WTC11 (cell line): ENCODE measurements around the gene MLF2. TPM values are rescaled to one million over a fixed set of nuclear protein-coding genes. Genes with fewer than 3 reads are reported as not detected.
"Not testable (repeated sequence)": the region's sequence is repeated elsewhere in the genome, so short reads cannot be mapped to it uniquely, and the experiment has no call there.

ENCODE experiments used
- ATAC-seq: fragments of 200-7000 bp; cut with Tn5 transposase; 2 replicates; pipeline ENCODE4 v1.10.0; 2021; ENCODE audit warnings: mild to moderate bottlenecking, moderate library complexity
- CTCF ChIA-PET: fragments of 300-600 bp; sonication (Branson Sonifier 250); formaldehyde crosslinking; loops from one replicate; lab custom pipeline; 2021; ENCODE audit warnings: antibody characterized with exemption; lab: Charles Lee
- POLR2A ChIA-PET: fragments of 350-600 bp; sonication (Branson Sonifier 250); formaldehyde crosslinking; loops from one replicate; lab custom pipeline; 2021; ENCODE audit warnings: antibody characterized with exemption; lab: Charles Lee
- DNase-seq: peaks from one replicate; pipeline ENCODE4 v3.0.0; 2021; ENCODE audit warnings: low spot score
- H3K27ac Mint-ChIP-seq: 2 replicates; pipeline ENCODE4 v1.8.0; 2021; ENCODE audit warnings: mixed read lengths
- H3K27me3 Mint-ChIP-seq: 2 replicates; pipeline ENCODE4 v1.8.0; 2021; ENCODE audit warnings: low read depth, mild to moderate bottlenecking, moderate library complexity, mixed read lengths
- H3K36me3 Mint-ChIP-seq: 2 replicates; pipeline ENCODE4 v1.8.0; 2021; ENCODE audit warnings: mixed read lengths
- H3K4me1 Mint-ChIP-seq: 2 replicates; pipeline ENCODE4 v1.8.0; 2022; ENCODE audit warnings: mixed read lengths
- H3K4me3 Mint-ChIP-seq: 2 replicates; pipeline ENCODE4 v1.8.0; 2021; ENCODE audit warnings: mild to moderate bottlenecking, moderate library complexity, mixed read lengths
- H3K9me3 Mint-ChIP-seq: 2 replicates; pipeline ENCODE4 v1.8.0; 2021; ENCODE audit warnings: mixed read lengths
- ATF1 ChIP-seq: sonication (generic); formaldehyde crosslinking; IDR thresholded peaks from 2 replicates; pipeline ENCODE4 v1.8.1; 2023; ENCODE audit warnings: mild to moderate bottlenecking, moderate library complexity, missing genetic modification reagents
- ETV6 ChIP-seq: sonication (generic); formaldehyde crosslinking; IDR thresholded peaks from 2 replicates; pipeline ENCODE4 v1.8.1; 2022; ENCODE audit warnings: mild to moderate bottlenecking, missing genetic modification reagents
- GTF2I ChIP-seq: fragments of 250-450 bp; sonication (Bioruptor Pico); conservative IDR thresholded peaks from 2 replicates; pipeline ENCODE4 v1.4.0; 2021; ENCODE audit warnings: mild to moderate bottlenecking
- HMGA2 ChIP-seq: fragments of 250-450 bp; sonication (Bioruptor Pico); IDR thresholded peaks from 2 replicates; pipeline ENCODE4 v1.4.0; 2021; ENCODE audit warnings: mild to moderate bottlenecking, moderate library complexity
- JAZF1 ChIP-seq: fragments of 250-450 bp; sonication (Bioruptor Pico); IDR thresholded peaks from 2 replicates; pipeline ENCODE4 v1.9.0; 2021; ENCODE audit warnings: moderate library complexity, mild to moderate bottlenecking, inconsistent platforms
- JUN ChIP-seq: sonication (generic); formaldehyde crosslinking; IDR thresholded peaks from 2 replicates; pipeline ENCODE4 v1.8.0; 2023; ENCODE audit warnings: mild to moderate bottlenecking, missing genetic modification reagents
- KAT7 ChIP-seq: sonication (generic); formaldehyde crosslinking; IDR thresholded peaks from 2 replicates; pipeline ENCODE4 v1.8.1; 2023; ENCODE audit warnings: missing genetic modification reagents, mild to moderate bottlenecking, borderline replicate concordance
- MXD4 ChIP-seq: fragments of 250-450 bp; sonication (Bioruptor Pico); IDR thresholded peaks from 2 replicates; pipeline ENCODE4 v1.8.0; 2021; ENCODE audit warnings: mild to moderate bottlenecking, moderate library complexity, borderline replicate concordance
- NR2C2 ChIP-seq: sonication (generic); formaldehyde crosslinking; IDR thresholded peaks from 2 replicates; pipeline ENCODE4 v1.8.0; 2022; ENCODE audit warnings: mild to moderate bottlenecking, missing genetic modification reagents
- SMAD4 ChIP-seq: sonication (generic); formaldehyde crosslinking; IDR thresholded peaks from 2 replicates; pipeline ENCODE4 v1.8.0; 2022; ENCODE audit warnings: mild to moderate bottlenecking, missing genetic modification reagents
- SOX15 ChIP-seq: fragments of 250-450 bp; sonication (Bioruptor Pico); IDR thresholded peaks from 2 replicates; pipeline ENCODE4 v1.9.0; 2021; ENCODE audit warnings: mild to moderate bottlenecking
- ZNF263 ChIP-seq: sonication (generic); formaldehyde crosslinking; IDR thresholded peaks from 2 replicates; pipeline ENCODE4 v1.8.1; 2022; ENCODE audit warnings: low read depth, mild to moderate bottlenecking, moderate library complexity, missing genetic modification reagents
- ZNF532 ChIP-seq: fragments of 250-450 bp; sonication (Bioruptor Pico); IDR thresholded peaks from 2 replicates; pipeline ENCODE4 v1.9.0; 2021; ENCODE audit warnings: mild to moderate bottlenecking, borderline replicate concordance
- total RNA-seq: library from RNA; stranded (reverse); gene quantifications from 3 replicates; pipeline ENCODE4 v1.2.3, GENCODE V29; 2021
- TF ChIP-seq, protein P1 (sequence below): sonication (generic); formaldehyde crosslinking; IDR thresholded peaks from 2 replicates; pipeline ENCODE4 v1.8.1; 2022; ENCODE audit warnings: low read depth, missing genetic modification reagents, borderline replicate concordance
- TF ChIP-seq, protein P2 (sequence below): sonication (generic); formaldehyde crosslinking; IDR thresholded peaks from 2 replicates; pipeline ENCODE4 v1.8.0; 2023; ENCODE audit warnings: mild to moderate bottlenecking, missing genetic modification reagents
- TF ChIP-seq, protein P3 (sequence below): fragments of 250-450 bp; sonication (Bioruptor Pico); IDR thresholded peaks from 2 replicates; pipeline ENCODE4 v2.1.2; 2022; ENCODE audit warnings: mild to moderate bottlenecking, moderate library complexity
- TF ChIP-seq, protein P4 (sequence below): fragments of 250-450 bp; sonication (Bioruptor Pico); IDR thresholded peaks from 2 replicates; pipeline ENCODE4 v1.9.0; 2021; ENCODE audit warnings: mild to moderate bottlenecking
- TF ChIP-seq, protein P5 (sequence below): sonication (generic); formaldehyde crosslinking; IDR thresholded peaks from 2 replicates; pipeline ENCODE4 v1.8.0; 2022; ENCODE audit warnings: mild to moderate bottlenecking, missing genetic modification reagents
- TF ChIP-seq, protein P6 (sequence below): fragments of 200-600 bp; IDR thresholded peaks from 2 replicates; pipeline ENCODE4 v1.8.0; 2022; ENCODE audit warnings: antibody characterized with exemption

MLF2 gene
- total RNA-seq, 1 experiment from 2014 or later: 236 TPM

DNA sequence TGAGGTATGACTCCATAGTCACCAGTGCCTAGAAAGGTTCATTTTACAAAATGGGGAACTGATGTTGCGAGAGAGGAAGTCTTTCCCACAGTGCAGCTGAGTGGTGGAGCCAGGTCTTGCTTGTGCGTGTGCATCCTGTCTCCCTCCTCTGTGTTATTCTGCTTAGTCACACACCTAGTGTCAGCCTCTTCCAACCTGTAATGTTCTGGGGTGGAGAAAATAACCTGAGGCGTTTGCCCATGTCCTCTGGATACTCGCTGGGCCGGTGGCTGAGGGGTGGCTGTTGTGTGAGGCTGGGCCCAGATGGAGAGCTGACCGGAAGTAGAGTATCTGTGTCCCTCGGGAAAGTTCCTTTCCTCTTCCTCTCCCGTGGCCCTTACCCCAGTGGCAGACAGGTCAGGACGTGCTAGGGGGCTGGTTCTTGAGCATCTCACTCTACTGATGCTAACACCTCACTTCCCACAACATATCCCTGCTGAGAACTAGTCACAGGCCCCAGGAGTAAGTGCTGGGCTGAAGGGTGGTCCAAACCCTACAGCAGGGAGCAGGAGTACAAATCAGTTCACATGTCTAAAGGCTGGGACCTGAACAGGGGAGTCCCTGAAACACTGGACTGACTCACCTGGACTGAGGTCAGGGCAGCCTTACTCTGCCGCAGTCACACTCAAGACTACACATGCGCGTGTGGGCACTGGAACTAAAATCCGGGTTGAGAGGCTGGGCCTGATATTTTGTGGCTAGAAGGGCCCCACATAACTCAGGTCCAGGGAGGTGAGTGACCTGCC is 7.0 kb downstream of the MLF2 start (continued):
- TF ChIP-seq, protein P1, sequence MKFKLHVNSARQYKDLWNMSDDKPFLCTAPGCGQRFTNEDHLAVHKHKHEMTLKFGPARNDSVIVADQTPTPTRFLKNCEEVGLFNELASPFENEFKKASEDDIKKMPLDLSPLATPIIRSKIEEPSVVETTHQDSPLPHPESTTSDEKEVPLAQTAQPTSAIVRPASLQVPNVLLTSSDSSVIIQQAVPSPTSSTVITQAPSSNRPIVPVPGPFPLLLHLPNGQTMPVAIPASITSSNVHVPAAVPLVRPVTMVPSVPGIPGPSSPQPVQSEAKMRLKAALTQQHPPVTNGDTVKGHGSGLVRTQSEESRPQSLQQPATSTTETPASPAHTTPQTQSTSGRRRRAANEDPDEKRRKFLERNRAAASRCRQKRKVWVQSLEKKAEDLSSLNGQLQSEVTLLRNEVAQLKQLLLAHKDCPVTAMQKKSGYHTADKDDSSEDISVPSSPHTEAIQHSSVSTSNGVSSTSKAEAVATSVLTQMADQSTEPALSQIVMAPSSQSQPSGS: no peak
- TF ChIP-seq ATF1 (no peak), JAZF1 (CRISPR knock-in tag) (no peak), ZNF532 (CRISPR knock-in tag) (no peak), NR2C2 (CRISPR knock-in tag) (no peak), JUN (CRISPR knock-in tag) (no peak), GTF2I (CRISPR knock-in tag) (no peak)
- TF ChIP-seq, protein P2, sequence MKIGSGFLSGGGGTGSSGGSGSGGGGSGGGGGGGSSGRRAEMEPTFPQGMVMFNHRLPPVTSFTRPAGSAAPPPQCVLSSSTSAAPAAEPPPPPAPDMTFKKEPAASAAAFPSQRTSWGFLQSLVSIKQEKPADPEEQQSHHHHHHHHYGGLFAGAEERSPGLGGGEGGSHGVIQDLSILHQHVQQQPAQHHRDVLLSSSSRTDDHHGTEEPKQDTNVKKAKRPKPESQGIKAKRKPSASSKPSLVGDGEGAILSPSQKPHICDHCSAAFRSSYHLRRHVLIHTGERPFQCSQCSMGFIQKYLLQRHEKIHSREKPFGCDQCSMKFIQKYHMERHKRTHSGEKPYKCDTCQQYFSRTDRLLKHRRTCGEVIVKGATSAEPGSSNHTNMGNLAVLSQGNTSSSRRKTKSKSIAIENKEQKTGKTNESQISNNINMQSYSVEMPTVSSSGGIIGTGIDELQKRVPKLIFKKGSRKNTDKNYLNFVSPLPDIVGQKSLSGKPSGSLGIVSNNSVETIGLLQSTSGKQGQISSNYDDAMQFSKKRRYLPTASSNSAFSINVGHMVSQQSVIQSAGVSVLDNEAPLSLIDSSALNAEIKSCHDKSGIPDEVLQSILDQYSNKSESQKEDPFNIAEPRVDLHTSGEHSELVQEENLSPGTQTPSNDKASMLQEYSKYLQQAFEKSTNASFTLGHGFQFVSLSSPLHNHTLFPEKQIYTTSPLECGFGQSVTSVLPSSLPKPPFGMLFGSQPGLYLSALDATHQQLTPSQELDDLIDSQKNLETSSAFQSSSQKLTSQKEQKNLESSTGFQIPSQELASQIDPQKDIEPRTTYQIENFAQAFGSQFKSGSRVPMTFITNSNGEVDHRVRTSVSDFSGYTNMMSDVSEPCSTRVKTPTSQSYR (CRISPR knock-in tag): no peak
- TF ChIP-seq, protein P3, sequence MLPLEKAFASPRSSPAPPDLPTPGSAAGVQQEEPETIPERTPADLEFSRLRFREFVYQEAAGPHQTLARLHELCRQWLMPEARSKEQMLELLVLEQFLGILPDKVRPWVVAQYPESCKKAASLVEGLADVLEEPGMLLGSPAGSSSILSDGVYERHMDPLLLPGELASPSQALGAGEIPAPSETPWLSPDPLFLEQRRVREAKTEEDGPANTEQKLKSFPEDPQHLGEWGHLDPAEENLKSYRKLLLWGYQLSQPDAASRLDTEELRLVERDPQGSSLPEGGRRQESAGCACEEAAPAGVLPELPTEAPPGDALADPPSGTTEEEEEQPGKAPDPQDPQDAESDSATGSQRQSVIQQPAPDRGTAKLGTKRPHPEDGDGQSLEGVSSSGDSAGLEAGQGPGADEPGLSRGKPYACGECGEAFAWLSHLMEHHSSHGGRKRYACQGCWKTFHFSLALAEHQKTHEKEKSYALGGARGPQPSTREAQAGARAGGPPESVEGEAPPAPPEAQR (CRISPR knock-in tag): no peak

DNA sequence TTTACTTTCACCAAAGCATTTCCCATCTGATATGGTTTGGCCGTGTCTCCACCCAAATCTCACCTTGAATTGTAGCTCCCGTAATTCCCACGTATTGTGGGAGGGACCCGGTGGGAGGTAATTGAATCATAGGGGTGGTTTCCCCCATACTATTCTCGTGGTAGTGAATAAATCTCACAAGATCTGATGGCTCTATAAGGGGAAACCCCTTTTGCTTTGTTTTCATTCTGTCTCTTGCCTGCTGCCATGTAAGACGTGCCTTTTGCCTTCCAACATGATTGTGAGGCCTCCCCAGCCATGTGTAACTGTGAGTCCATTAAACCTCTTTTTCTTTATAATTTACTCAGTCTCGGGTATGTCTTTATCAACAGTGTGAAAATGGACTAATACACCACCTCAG is 9.6 kb downstream of the MLF2 start:
- POLR2A ChIA-PET, ATAC-seq, H3K27me3 Mint-ChIP-seq, H3K4me1 Mint-ChIP-seq, H3K27ac Mint-ChIP-seq, H3K4me3 Mint-ChIP-seq, H3K9me3 Mint-ChIP-seq, DNase-seq: not testable (repeated sequence)
- CTCF ChIA-PET: interaction anchor here (3.6 kb wide), 1 partner anchor 10 kb away, joined by 20 read pairs; the partner anchor contains the start of gene MLF2
- H3K36me3 Mint-ChIP-seq: peaks cover 19% of the 10 kb centered on the region

- Mint-ChIP-seq H3K27ac (no peak overlapping the region), H3K4me3 (no peak overlapping the region), H3K9me3 (no peaks in the 10 kb centered on the region), H3K27me3 (no peaks in the 10 kb centered on the region), H3K36me3 (peaks cover 14% of the 10 kb centered on the region), H3K4me1 (no peaks in the 10 kb centered on the region)
- no peak for ATAC-seq
- ChIA-PET CTCF (interaction anchor here (3.6 kb wide), 1 partner anchor 10 kb away, joined by 20 read pairs; the partner anchor contains the start of gene MLF2), POLR2A (no interaction called here)
- DNase-seq: no peak
- TF ChIP-seq, protein P4, sequence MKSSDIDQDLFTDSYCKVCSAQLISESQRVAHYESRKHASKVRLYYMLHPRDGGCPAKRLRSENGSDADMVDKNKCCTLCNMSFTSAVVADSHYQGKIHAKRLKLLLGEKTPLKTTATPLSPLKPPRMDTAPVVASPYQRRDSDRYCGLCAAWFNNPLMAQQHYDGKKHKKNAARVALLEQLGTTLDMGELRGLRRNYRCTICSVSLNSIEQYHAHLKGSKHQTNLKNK (CRISPR knock-in tag): no peak
- TF ChIP-seq SMAD4 (CRISPR knock-in tag): no peak
- no peak for TF ChIP-seq SOX15 (CRISPR knock-in tag)
- TF ChIP-seq ZNF263: no peak
- TF ChIP-seq HMGA2: no peak
- TF ChIP-seq MXD4: no peak
- TF ChIP-seq, protein P5, sequence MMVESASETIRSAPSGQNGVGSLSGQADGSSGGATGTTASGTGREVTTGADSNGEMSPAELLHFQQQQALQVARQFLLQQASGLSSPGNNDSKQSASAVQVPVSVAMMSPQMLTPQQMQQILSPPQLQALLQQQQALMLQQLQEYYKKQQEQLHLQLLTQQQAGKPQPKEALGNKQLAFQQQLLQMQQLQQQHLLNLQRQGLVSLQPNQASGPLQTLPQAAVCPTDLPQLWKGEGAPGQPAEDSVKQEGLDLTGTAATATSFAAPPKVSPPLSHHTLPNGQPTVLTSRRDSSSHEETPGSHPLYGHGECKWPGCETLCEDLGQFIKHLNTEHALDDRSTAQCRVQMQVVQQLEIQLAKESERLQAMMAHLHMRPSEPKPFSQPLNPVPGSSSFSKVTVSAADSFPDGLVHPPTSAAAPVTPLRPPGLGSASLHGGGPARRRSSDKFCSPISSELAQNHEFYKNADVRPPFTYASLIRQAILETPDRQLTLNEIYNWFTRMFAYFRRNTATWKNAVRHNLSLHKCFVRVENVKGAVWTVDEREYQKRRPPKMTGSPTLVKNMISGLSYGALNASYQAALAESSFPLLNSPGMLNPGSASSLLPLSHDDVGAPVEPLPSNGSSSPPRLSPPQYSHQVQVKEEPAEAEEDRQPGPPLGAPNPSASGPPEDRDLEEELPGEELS (CRISPR knock-in tag): no peak
- TF ChIP-seq, protein P6, sequence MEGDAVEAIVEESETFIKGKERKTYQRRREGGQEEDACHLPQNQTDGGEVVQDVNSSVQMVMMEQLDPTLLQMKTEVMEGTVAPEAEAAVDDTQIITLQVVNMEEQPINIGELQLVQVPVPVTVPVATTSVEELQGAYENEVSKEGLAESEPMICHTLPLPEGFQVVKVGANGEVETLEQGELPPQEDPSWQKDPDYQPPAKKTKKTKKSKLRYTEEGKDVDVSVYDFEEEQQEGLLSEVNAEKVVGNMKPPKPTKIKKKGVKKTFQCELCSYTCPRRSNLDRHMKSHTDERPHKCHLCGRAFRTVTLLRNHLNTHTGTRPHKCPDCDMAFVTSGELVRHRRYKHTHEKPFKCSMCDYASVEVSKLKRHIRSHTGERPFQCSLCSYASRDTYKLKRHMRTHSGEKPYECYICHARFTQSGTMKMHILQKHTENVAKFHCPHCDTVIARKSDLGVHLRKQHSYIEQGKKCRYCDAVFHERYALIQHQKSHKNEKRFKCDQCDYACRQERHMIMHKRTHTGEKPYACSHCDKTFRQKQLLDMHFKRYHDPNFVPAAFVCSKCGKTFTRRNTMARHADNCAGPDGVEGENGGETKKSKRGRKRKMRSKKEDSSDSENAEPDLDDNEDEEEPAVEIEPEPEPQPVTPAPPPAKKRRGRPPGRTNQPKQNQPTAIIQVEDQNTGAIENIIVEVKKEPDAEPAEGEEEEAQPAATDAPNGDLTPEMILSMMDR: no peak
- no peak for TF ChIP-seq KAT7 (CRISPR knock-in tag)
- no peak for TF ChIP-seq ETV6 (CRISPR knock-in tag)
Observed at GRCh38 chr12:6742834-6743233, 10.1 kb downstream of the MLF2 start.
